NCI-H2196 treated with DMSO at 0.1 percent for 48 hours (cell line): ENCODE data around the gene OSER1.

ENCODE experiments used
- DNase-seq: peaks from one replicate; lab custom pipeline; 2025; ENCODE audit not compliant: unreplicated experiment; lab: John Stamatoyannopoulos, UW

Gene OSER1

GRCh38 chr20:44228465-44229258 is 18.1 kb upstream of the OSER1 start:
- no peak for DNase-seq

- DNase-seq = no peak
Observed at GRCh38 chr20:44224637-44225036, 14.1 kb upstream of the OSER1 start.

GRCh38 chr20:44223721-44224120 is 13.2 kb upstream of the OSER1 start:
- no peak for DNase-seq

GRCh38 chr20:44222633-44223368 is 12.2 kb upstream of the OSER1 start:
- no peak for DNase-seq

- DNase-seq = no peak
Observed at GRCh38 chr20:44222027-44222426, 11.5 kb upstream of the OSER1 start.

- DNase-seq = no peak
Observed at GRCh38 chr20:44221368-44221954, 10.9 kb upstream of the OSER1 start.

- DNase-seq = no peak
Observed at GRCh38 chr20:44219791-44220190, 9.2 kb upstream of the OSER1 start.

- no peak for DNase-seq
Observed at GRCh38 chr20:44219170-44219730, 8.7 kb upstream of the OSER1 start.

GRCh38 chr20:44218446-44218845 is 7.9 kb upstream of the OSER1 start:
- no peak for DNase-seq

GRCh38 chr20:44217342-44218092 is 6.9 kb upstream of the OSER1 start:
- peak; percentile 69 for DNase-seq

- peak; percentile 15 for DNase-seq
Observed at GRCh38 chr20:44215125-44215524, 4.6 kb upstream of the OSER1 start.

- DNase-seq = no peak
Observed at GRCh38 chr20:44212792-44213191, 2.2 kb upstream of the OSER1 start.

GRCh38 chr20:44211177-44212039 is 837 bp upstream of the OSER1 start:
- no peak for DNase-seq

GRCh38 chr20:44209686-44210405 is 725 bp downstream of the OSER1 start:
- no peak for DNase-seq

- DNase-seq = no peak
Observed at GRCh38 chr20:44208770-44209169, 1.8 kb downstream of the OSER1 start.

- no peak for DNase-seq
Observed at GRCh38 chr20:44208165-44208564, 2.4 kb downstream of the OSER1 start.

GRCh38 chr20:44207126-44207723 is 3.3 kb downstream of the OSER1 start:
- DNase-seq = no peak

GRCh38 chr20:44206132-44206531 is 4.4 kb downstream of the OSER1 start:
- no peak for DNase-seq

- DNase-seq = no peak
Observed at GRCh38 chr20:44204832-44205215, 5.7 kb downstream of the OSER1 start.
